Activated CD4-positive, alpha-beta T cell treated with anti-CD3 and anti-CD28 coated beads for 4 hours (primary cell): Measurements from ENCODE around the gene RGS12.

Experiments used
- DNase-seq, 2 donors: peaks; one replicate each; pipeline ENCODE4 v3.0.0-alpha.2; 2020

The RGS12 gene

DNA sequence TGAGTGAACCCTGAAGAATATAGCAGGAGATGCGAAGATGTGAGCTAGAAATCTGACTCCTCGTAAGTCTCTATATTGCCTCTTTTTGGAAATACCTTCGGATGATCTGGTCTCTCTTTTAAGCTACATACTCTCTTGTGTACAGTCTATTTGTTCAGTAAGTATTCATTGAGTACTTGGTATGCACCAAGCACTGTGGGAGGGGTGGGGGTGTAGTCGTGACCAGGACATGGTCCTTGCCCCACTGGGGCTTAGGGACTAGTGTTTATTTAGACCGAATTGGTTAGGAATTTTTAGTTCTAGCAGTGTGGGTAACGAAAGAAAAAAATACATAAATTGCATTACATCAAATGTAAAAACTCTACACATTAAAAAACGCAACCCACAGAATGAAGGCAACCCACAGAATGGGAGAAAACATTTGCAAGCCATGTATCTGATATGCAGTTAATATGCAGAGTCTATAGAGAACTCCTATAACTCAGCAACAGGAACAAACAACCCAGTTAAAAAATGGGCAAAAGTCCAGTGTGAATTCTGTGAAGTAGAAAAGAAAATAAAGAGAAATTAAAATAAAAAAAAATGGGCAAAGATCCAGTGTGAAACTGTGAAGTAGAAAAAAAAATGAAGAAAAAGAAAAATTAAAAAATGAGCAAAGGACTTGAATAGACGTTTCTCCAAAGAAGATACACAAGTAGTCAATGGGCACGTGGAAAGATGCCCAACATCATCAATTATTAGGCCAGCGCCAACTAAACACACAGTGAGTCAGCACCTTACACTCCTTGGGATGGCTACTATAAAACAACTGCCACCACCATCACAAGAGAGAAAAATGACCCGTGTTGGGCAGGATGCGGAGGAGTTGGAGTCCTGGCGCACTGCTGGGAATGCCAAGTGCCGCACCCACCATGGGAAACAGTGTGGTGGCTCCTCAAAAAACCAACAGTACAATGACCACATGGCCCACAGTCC, 43.8 kb downstream of the RGS12 start:
- DNase-seq = no peak

DNA sequence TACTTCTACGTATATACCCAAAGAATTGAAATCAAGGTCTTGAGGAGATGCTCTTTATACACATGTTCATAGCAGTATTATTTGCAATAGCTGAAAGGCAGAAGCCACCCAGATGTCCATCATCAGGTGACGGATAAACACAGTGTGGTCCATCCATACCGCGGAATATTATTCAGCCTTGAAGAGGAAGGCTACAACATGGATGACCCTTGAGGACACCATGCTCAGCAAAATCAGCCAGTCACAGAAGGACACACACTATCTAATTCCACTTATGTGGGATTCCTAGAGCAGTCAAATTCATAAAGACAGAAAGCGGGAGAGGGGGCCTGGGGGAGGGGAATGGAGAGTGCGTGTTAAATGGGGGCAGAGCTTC, 44.5 kb downstream of the RGS12 start:
- DNase-seq = no peak

DNA sequence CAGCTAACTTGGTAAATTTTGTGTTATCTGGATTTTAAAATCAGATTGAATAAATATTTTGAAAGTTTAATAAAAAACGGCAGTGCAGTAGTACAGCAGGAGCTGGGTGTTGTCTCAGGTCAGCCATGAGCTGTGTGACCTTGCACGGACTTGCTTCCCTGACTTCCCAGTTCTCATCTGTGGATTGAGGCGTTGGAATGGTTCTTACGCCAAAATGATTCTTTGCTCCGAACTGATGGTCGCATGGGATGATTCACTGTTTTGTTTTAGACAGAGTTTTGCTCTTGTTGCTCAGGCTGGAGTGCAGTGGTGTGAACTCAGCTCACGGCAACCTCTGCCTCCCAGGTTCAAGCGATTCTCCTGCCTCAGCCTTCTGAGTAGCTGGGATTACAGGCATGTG, 45.0 kb downstream of the RGS12 start:
- DNase-seq = no peak

DNA sequence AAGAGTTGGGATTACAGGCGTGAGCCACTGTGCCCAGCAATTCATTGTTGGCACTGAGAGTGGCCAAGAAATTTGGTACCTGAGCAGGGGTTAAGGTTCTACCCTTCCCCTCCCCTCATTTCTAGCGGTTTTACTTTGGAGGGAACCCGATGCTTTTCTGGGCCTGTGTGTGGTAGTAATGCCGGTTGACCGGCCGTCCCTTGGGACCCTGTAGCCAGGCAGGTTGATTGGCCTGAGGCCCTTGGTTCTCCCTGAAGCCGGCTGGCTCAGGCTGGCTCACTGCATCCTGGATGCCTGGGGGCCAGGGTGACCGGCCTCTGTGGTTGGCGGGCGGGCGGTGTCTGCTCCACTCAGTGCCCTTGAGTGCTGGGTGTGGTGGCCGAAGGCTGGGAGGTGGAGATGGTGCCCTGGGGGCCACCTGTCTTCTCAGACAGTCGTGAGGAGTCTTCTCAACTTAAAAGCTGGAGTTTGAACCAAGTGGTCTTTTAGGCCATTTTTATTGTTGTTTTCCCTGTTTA, 45.6 kb downstream of the RGS12 start:
- no peak for DNase-seq

DNA sequence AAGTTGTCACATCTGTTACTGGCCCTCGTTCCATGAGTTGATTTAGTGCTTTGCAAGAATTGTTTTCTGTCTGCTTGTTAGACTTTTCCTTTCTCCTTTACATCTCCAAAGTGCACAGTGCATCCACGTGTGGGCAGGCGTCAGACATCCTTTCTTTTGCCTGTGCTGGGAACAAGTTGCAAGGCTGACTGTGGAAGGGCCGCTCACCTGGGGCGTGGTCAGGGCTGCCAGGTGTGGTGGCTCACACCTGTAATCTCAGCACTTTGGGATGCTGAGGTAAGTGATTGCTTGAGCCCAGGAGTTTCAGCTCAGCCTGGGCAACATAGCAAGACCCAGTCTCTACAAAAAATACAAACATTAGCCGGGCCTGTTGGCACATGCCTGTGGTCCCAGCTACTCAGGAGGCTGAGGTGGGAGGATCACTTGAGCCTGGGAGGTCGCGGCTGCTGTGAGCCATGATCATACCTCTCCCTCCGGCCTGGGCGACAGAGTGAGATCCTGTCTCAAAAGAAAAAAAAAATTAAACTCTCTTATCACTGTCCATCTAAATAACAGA, 46.2 kb downstream of the RGS12 start:
- no peak for DNase-seq

DNA sequence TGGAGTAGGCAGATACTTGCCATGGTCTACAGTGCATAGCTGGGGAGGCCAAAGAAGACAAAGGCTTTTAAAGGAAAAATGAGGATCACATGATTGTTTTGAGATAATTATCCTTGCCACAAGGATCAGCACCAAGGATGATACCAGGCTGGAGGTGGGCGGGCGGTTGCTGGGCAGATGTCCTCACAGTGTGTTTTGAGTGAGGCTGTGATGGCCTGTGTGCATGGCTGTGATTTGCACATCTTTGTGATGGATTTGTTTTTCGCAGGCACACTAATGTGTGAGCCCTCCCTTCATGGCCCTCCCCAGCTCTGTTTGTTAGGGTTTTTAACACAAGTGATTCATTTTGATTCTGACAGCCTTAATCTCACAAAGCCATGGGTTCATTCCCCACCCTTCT, 46.8 kb downstream of the RGS12 start:
- DNase-seq = no peak

DNA sequence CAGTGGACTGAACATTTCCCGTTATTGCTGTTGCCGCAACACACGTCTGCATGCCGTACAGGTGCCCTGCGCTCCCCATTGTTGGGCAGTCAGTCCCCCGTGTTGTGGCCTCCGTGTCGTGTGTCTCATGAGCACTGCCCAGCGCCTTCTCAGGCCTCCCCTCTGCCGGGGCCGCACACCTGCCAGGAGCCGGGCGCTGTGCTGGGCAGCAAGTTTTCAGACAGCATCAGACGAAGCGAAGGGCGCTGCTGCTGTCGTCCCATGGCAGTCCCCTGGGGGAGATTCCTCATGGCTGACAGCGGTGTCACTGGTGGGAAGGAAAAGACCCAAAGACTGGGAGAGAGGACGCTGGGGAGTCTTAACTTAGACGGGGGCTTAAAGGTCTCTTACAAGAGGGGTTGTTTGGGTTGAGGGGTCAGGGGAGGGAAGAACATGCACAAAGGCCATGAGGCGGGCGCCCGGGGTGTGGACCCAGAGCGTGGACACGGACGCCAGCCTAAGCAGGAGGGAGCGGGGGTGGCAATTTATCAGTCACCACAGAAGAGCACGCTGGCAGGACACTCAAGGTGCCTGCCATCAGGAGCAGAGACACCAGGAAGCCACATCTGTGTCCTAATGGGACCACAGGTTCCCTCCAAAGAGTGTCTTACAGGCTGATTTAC, 47.3 kb downstream of the RGS12 start:
- DNase-seq = no peak

DNA sequence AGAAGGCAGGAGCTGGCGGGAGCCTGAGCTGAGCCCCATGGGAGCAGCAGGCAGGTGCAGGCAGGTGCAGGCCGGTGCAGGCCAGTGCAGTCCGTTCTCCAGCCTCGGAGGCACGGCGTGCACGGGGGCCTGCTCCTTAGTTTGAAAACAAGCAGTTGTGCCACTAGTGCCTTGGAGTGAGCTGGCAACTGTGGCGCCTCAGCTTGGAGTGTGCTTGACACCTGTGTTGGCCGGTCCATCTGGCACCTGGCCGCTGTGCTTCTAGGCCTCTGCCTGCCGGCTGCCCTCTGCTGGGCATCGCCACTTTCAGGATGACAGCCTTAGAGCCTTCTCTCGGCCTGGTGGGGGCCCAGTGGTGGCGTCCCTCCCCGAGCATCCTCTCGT, 47.9 kb downstream of the RGS12 start:
- no peak for DNase-seq

DNA sequence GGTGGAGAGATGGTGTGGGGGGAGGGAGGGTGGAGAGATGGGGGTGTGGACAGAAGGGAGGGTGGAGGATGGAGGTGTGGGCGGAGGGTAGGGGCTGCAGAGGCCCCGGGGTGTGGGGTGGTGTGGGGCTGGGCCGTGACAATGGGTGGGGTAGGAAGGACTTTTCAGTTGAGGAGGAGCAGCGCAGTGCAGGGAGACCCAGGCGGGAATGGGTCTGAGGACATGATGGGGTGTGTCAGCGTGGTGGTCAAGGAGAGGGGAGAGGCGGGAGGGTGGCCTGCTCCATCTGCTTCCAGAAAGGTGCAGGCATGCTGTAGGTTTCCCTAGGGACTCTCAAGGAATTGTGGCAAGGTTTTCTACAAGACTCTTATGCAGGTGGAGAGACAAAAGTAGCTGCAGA, 48.9 kb downstream of the RGS12 start:
- no peak for DNase-seq

DNA sequence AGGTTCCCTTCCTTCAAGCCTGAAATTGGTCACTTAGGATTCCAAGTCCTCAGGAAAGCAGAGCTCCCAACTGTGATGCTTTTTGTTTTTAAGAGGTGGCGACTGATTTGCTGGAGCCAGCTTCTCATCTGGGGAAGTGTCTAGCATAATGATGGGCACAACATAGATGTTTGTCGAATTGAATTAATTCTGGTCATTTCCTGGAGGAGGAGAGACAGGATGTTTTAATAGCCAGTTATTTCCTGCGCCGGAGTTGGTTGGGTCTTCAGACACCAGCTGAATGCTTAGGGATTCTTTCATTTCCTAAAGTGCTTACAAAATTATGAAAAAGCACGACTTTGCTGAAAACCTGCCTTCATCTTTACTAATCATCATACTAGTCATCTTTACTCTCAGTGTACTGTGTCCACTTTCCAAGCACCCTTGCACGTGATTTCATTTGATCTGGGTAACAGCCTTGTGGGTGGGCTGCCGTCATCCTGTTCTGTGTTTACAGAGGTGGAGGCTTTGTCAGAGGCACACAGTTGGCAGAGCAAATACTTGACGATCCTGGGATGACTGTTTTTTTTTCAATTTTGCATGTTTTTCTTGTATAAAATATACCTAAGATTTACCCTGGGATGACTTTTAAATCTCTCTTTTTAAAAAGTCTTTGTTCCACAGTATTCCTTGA, 49.5 kb downstream of the RGS12 start:
- DNase-seq = no peak
